Transverse colon (tissue), 4 donors: ENCODE data around the gene ZNF821. TPM values are rescaled to one million over a fixed set of nuclear protein-coding genes. Genes with fewer than 3 reads are reported as not detected.
"Not testable (repeated sequence)": the region's sequence is repeated elsewhere in the genome, so short reads cannot be mapped to it uniquely, and the experiment has no call there.

Experiments
- DNase-seq: peaks from one replicate; pipeline ENCODE4 v3.0.0-alpha.2; 2019
- H3K27ac ChIP-seq, 4 donors: fragments of 200-600 bp; sonication (generic); 2 replicates each; pipeline ENCODE4 v1.5.1; 2016 to 2018; ENCODE audit warnings: inconsistent platforms in 4 of 4
- H3K27me3 ChIP-seq: fragments of 200-600 bp; sonication (generic); 2 replicates; pipeline ENCODE4 v1.5.1; 2017; ENCODE audit warnings: inconsistent platforms
- H3K36me3 ChIP-seq, 4 donors: fragments of 200-600 bp; sonication (generic); 2 replicates each; pipeline ENCODE4 v1.5.1; 2017 to 2019; ENCODE audit warnings: inconsistent platforms in 4 of 4
- H3K4me1 ChIP-seq, 4 donors: fragments of 200-600 bp; sonication (generic); 2 replicates each; pipeline ENCODE4 v1.5.1; 2017 to 2020; ENCODE audit warnings: inconsistent platforms in 4 of 4
- H3K4me3 ChIP-seq, 4 donors: fragments of 200-600 bp; sonication (generic); 1 replicate in 1 of 4; 2 replicates in 3 of 4; pipeline versions ENCODE4 v1.5.1 to v1.6.1; 2017 to 2019; ENCODE audit warnings: inconsistent platforms in 4 of 4
- H3K9me3 ChIP-seq, 2 donors: fragments of 200-600 bp; sonication (generic); 2 replicates each; pipeline ENCODE4 v1.5.1; 2017 to 2019; ENCODE audit warnings: inconsistent platforms in 2 of 2
- CTCF ChIP-seq, 5 experiments: fragments of 200-600 bp in 3 of 5; fragments of 450-650 bp in 2 of 5; sonication (generic) in 3 of 5; IDR thresholded peaks; 1 replicate in 2 of 5; 2 replicates in 3 of 5; pipeline ENCODE4 v1.5.1; 2016 to 2017; ENCODE audit warnings: antibody characterized with exemption in 5 of 5, inconsistent platforms in 3 of 5, mild to moderate bottlenecking in 2 of 5, moderate library complexity in 1 of 5
- EP300 ChIP-seq: sonication (generic); formaldehyde crosslinking; IDR thresholded peaks from one replicate; pipeline ENCODE4 v1.6.1; 2017; ENCODE audit warnings: antibody characterized with exemption, low read depth
- POLR2A ChIP-seq: fragments of 450-650 bp; IDR thresholded peaks from one replicate; pipeline ENCODE4 v1.6.1; 2016; ENCODE audit warnings: antibody characterized with exemption, mild to moderate bottlenecking, moderate library complexity
- POLR2AphosphoS5 ChIP-seq, 3 donors: sonication (generic); formaldehyde crosslinking; IDR thresholded peaks; one replicate each; pipeline ENCODE4 v1.6.1; 2016; ENCODE audit warnings: antibody characterized with exemption in 3 of 3
- WGBS, 2 donors: methylation state at CpG; one replicate each; pipeline ENCODE4 v1.1.5; 2018; ENCODE audit warnings: low coverage in 1 of 2; 5-methylcytosine and 5-hydroxymethylcytosine counted together
- in situ Hi-C, 4 donors: fragments of 200-750 bp; cut with MboI; loops; one replicate each; pipeline versions ENCODE4 v1.15.0 to v1.15.1; 2017; ENCODE audit warnings: low sequenced_read_pairs in 3 of 4, low pct_ligation_motif_present in 1 of 4, low pct_unique_long_range_greater_than_20kb in 1 of 4
- intact Hi-C: fragments of 100-400 bp; cut with DNase I; formaldehyde crosslinking; loops from one replicate; pipeline ENCODE4 v1.15.1; 2023; ENCODE audit warnings: low total_unique reads
- total RNA-seq, 4 donors: library from RNA; depleted of rRNA; stranded (reverse); fragments of >200 nt; gene quantifications; one replicate each; pipeline ENCODE4 v1.1.0, GENCODE V29; 2016

Gene ZNF821
- total RNA-seq, 4 donors from 2014 or later, result 9.4 to 31.6 (median 13.6) TPM

GRCh38 chr16:71873199-71873598 lies 10.8 kb downstream of the ZNF821 start:
- intact Hi-C loops (no loop called here), in situ Hi-C loops (no loop called here)
- H3K27me3 ChIP-seq, result no peaks in the 10 kb centered on the region
- peaks cover 0 to 5% (median 0%) of the 10 kb centered on the region in 4 donors for H3K36me3 ChIP-seq
- TF ChIP-seq CTCF (IDR thresholded peaks at IDR 0.05) (no peak), POLR2A (no peak), POLR2AphosphoS5 (IDR thresholded peaks at IDR 0.05) (no peak), EP300 (no peak)
- H3K4me1 ChIP-seq, result no peaks in the 10 kb centered on the region
- DNase-seq, result no peak
- H3K4me3 ChIP-seq, result no peak overlapping the region
- 85 to 87% methylated on average over 3 to 4 of the region's 4 CpGs for WGBS, 2 donors
- H3K9me3 ChIP-seq, result no peaks in the 10 kb centered on the region
- no peak overlapping the region for H3K27ac ChIP-seq

- 85 to 90% methylated on average over 2 of the region's 2 CpGs for WGBS, 2 donors
- TF ChIP-seq CTCF (IDR thresholded peaks at IDR 0.05), result no peak
- no peak for TF ChIP-seq POLR2AphosphoS5 (IDR thresholded peaks at IDR 0.05)
- no peak for TF ChIP-seq POLR2A
- TF ChIP-seq EP300, result no peak
- intact Hi-C loops (no loop called here), in situ Hi-C loops (no loop called here)
- Histone ChIP-seq H3K27me3 (no peaks in the 10 kb centered on the region), H3K36me3 (peaks cover 0 to 5% (median 0%) of the 10 kb centered on the region in 4 donors), H3K27ac (no peak overlapping the region), H3K4me1 (no peaks in the 10 kb centered on the region), H3K9me3 (no peaks in the 10 kb centered on the region), H3K4me3 (no peak overlapping the region)
- DNase-seq, result no peak
These were observed 13.2 kb downstream of the ZNF821 start for GRCh38 chr16:71870818-71871217.

GRCh38 chr16:71869089-71869488 lies 14.9 kb downstream of the ZNF821 start:
- no peak for DNase-seq
- Histone ChIP-seq H3K27ac (no peak overlapping the region), H3K27me3 (no peaks in the 10 kb centered on the region), H3K9me3 (no peaks in the 10 kb centered on the region), H3K4me1 (no peaks in the 10 kb centered on the region), H3K4me3 (no peak overlapping the region), H3K36me3 (peaks cover 0 to 7% (median 3%) of the 10 kb centered on the region in 4 donors)
- WGBS, 2 donors, result 86% methylated on average over 1 of the region's 1 CpG
- TF ChIP-seq EP300 (no peak), POLR2AphosphoS5 (IDR thresholded peaks at IDR 0.05) (no peak), CTCF (IDR thresholded peaks at IDR 0.05) (no peak), POLR2A (no peak)
- in situ Hi-C loops, result no loop called here
- intact Hi-C loops, result no loop called here

- intact Hi-C loops (no loop called here), in situ Hi-C loops (no loop called here)
- no peaks in the 10 kb centered on the region for H3K4me1 ChIP-seq
- H3K36me3 ChIP-seq, result peaks cover 0 to 15% (median 3%) of the 10 kb centered on the region in 4 donors
- no peak overlapping the region for H3K4me3 ChIP-seq
- H3K9me3 ChIP-seq, result no peaks in the 10 kb centered on the region
- TF ChIP-seq POLR2AphosphoS5 (IDR thresholded peaks at IDR 0.05), result no peak
- TF ChIP-seq CTCF (IDR thresholded peaks at IDR 0.05), result no peak
- no peak for TF ChIP-seq EP300
- TF ChIP-seq POLR2A, result no peak
- H3K27ac ChIP-seq, result no peak overlapping the region
- 98 to 100% methylated on average over 3 of the region's 3 CpGs for WGBS, 2 donors
- DNase-seq, result no peak
- H3K27me3 ChIP-seq, result no peaks in the 10 kb centered on the region
These were observed 16.0 kb downstream of the ZNF821 start for GRCh38 chr16:71867939-71868338.

- WGBS, 2 donors, result 95% methylated on average over 6 of the region's 6 CpGs; no CpG with 5 or more reads in 1 of the 2 donors
- H3K4me3 ChIP-seq, H3K4me1 ChIP-seq, DNase-seq, H3K27me3 ChIP-seq, intact Hi-C loops, H3K27ac ChIP-seq, H3K9me3 ChIP-seq, in situ Hi-C loops: not testable (repeated sequence)
- H3K36me3 ChIP-seq, result peaks cover 0 to 15% (median 3%) of the 10 kb centered on the region in 4 donors
These were observed 16.8 kb downstream of the ZNF821 start for GRCh38 chr16:71867175-71867574.
